GM23248 (cell line): Measurements from ENCODE around the gene SF3B3. TPM values are rescaled to one million over a fixed set of nuclear protein-coding genes. Genes with fewer than 3 reads are reported as not detected.

Source experiments
- DNase-seq: peaks from one replicate; pipeline ENCODE4 v3.0.0-alpha.2; 2015
- H2AFZ ChIP-seq: fragments of 200-600 bp; sonication (generic); 2 replicates; pipeline ENCODE4 v1.6.1; 2016; ENCODE audit warnings: antibody characterized with exemption
- H3F3A ChIP-seq: fragments of 200-600 bp; sonication (generic); 2 replicates; pipeline ENCODE4 v1.6.1; 2016; ENCODE audit warnings: mild to moderate bottlenecking, antibody characterized with exemption, mixed run types; ENCODE audit not compliant: insufficient read depth
- H3K27ac ChIP-seq: fragments of 200-600 bp; sonication (generic); 2 replicates; pipeline ENCODE4 v1.5.1; 2016; ENCODE audit warnings: mild to moderate bottlenecking
- H3K27me3 ChIP-seq: fragments of 200-600 bp; sonication (generic); replicated peaks from 2 replicates; pipeline ENCODE4 v1.6.1; 2016; ENCODE audit warnings: mild to moderate bottlenecking; ENCODE audit not compliant: insufficient read depth
- H3K36me3 ChIP-seq: fragments of 200-600 bp; sonication (generic); 2 replicates; pipeline ENCODE4 v1.6.1; 2016; ENCODE audit warnings: low read depth, mild to moderate bottlenecking
- H3K4me1 ChIP-seq: fragments of 200-600 bp; sonication (generic); 2 replicates; pipeline ENCODE4 v1.6.1; 2016; ENCODE audit warnings: mild to moderate bottlenecking; ENCODE audit not compliant: insufficient read depth
- H3K4me2 ChIP-seq: fragments of 200-600 bp; sonication (generic); one replicate; pipeline ENCODE4 v1.6.1; 2016; ENCODE audit warnings: mild to moderate bottlenecking; ENCODE audit not compliant: unreplicated experiment
- H3K4me3 ChIP-seq: fragments of 200-600 bp; sonication (generic); 2 replicates; pipeline ENCODE4 v1.5.1; 2016; ENCODE audit warnings: mild to moderate bottlenecking
- H3K79me2 ChIP-seq: fragments of 200-600 bp; sonication (generic); 2 replicates; pipeline ENCODE4 v1.6.1; 2016; ENCODE audit warnings: mild to moderate bottlenecking; ENCODE audit not compliant: insufficient read depth
- H3K9ac ChIP-seq: fragments of 200-600 bp; sonication (generic); 2 replicates; pipeline ENCODE4 v1.6.1; 2016; ENCODE audit warnings: mild to moderate bottlenecking
- H3K9me2 ChIP-seq: fragments of 200-600 bp; sonication (generic); 2 replicates; pipeline ENCODE4 v1.6.1; 2016; ENCODE audit warnings: mixed run types, mild to moderate bottlenecking, moderate library complexity; ENCODE audit not compliant: insufficient read depth
- H3K9me3 ChIP-seq: fragments of 200-600 bp; sonication (generic); one replicate; pipeline ENCODE4 v1.6.1; 2017; ENCODE audit warnings: low read depth
- H4K20me1 ChIP-seq: fragments of 200-600 bp; sonication (generic); 2 replicates; pipeline ENCODE4 v1.6.0; 2016; ENCODE audit not compliant: insufficient read depth
- EZH2 ChIP-seq: fragments of 200-600 bp; sonication (generic); IDR thresholded peaks from 2 replicates; pipeline ENCODE4 v1.6.1; 2018; ENCODE audit warnings: antibody characterized with exemption, mild to moderate bottlenecking; ENCODE audit not compliant: insufficient read depth, poor library complexity, severe bottlenecking
- EZH2phosphoT487 ChIP-seq: fragments of 200-600 bp; sonication (generic); IDR thresholded peaks from 2 replicates; pipeline ENCODE4 v1.6.1; 2018; ENCODE audit warnings: antibody characterized with exemption, moderate library complexity, mild to moderate bottlenecking, low read depth; ENCODE audit not compliant: insufficient read depth
- WGBS, 2 experiments: methylation state at CpG; one replicate each; pipeline ENCODE4 v1.1.6; 2015 to 2017; ENCODE audit warnings: low lambda C conversion rate in 2 of 2, low coverage in 1 of 2; ENCODE audit errors: missing lambda C conversion rate in 2 of 2; 5-methylcytosine and 5-hydroxymethylcytosine counted together
- in situ Hi-C: fragments of 300-500 bp; cut with MboI; formaldehyde crosslinking; loops from 2 replicates; pipeline ENCODE4 v1.15.0; 2020
- polyA plus RNA-seq: library from polyadenylated mRNA; unstranded; fragments of >200 nt; fragmentation: Nextera tagmentation; extraction: Ambion mirVana; gene quantifications from 2 replicates; pipeline ENCODE4 v1.2.1, GENCODE V29; 2016
- total RNA-seq: library from RNA; depleted of rRNA; stranded (reverse); fragments of >200 nt; shearing (Covaris generic); gene quantifications from 2 replicates; pipeline ENCODE4 v1.2.3, GENCODE V29; 2014

SF3B3 gene
- total and polyA plus RNA-seq, 2 experiments from 2014 or later, result 166 to 185 TPM

GRCh38 chr16:70593544-70593943 lies 69.9 kb downstream of the SF3B3 start:
- Histone ChIP-seq H3K27me3 (no peaks in the 10 kb centered on the region), H3K4me1 (0 out of 2 replicates have a peak, but pooled peaks cover 4% of the 10 kb centered on the region), H3K36me3 (no peaks in the 10 kb centered on the region), H4K20me1 (no peaks in the 10 kb centered on the region), H3F3A (0 out of 2 replicates have a peak, but pooled peaks cover 2% of the 10 kb centered on the region), H3K9me2 (no peaks in the 10 kb centered on the region), H3K9me3 (no peaks in the 10 kb centered on the region), H2AFZ (no peak overlapping the region), H3K9ac (no peak overlapping the region), H3K27ac (no peak overlapping the region), H3K4me2 (no peak overlapping the region), H3K79me2 (no peaks in the 10 kb centered on the region), H3K4me3 (no peak overlapping the region)
- in situ Hi-C loops, result no loop called here
- 67 to 71% methylated on average over 1 of the region's 1 CpG for WGBS, 2 experiments
- DNase-seq, result no peak
- no peak for TF ChIP-seq EZH2phosphoT487
- no peak for TF ChIP-seq EZH2

DNA sequence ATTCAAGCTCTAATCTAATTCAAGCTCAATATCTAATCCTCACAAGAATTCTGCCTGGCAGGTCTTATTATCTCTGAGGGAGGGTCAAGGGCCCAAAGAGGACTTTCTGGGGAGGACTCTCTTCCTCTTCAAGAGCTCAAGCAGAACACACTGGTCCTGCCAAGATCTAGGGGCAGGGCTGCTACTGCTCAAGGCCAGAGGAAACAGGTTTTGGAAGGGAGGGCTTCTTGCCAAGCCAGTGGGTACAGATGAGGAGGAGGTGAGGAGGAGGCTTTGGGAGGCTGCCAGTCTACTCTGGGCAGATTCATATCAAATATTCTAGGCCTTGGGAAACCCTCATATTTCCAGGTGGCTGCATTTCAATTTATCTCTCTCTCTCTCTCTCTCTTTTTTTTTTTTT lies 71.0 kb downstream of the SF3B3 start:
- H3K9me2 ChIP-seq, result no peaks in the 10 kb centered on the region
- TF ChIP-seq EZH2phosphoT487 (no peak), EZH2 (no peak)
- H3K4me2 ChIP-seq, result no peak overlapping the region
- H3K9me3 ChIP-seq, result no peaks in the 10 kb centered on the region
- no peak overlapping the region for H2AFZ ChIP-seq
- no peaks in the 10 kb centered on the region for H4K20me1 ChIP-seq
- in situ Hi-C loops, result no loop called here
- no peak overlapping the region for H3K9ac ChIP-seq
- no peak overlapping the region for H3K27ac ChIP-seq
- no peaks in the 10 kb centered on the region for H3K27me3 ChIP-seq
- no peaks in the 10 kb centered on the region for H3K36me3 ChIP-seq
- no peaks in the 10 kb centered on the region for H3K4me1 ChIP-seq
- no peaks in the 10 kb centered on the region for H3K79me2 ChIP-seq
- no peak overlapping the region for H3K4me3 ChIP-seq
- H3F3A ChIP-seq, result no peaks in the 10 kb centered on the region
- no peak for DNase-seq

- H3K4me2 ChIP-seq, result no peak overlapping the region
- TF ChIP-seq EZH2phosphoT487 (no peak), EZH2 (no peak)
- H3K9me3 ChIP-seq, result no peaks in the 10 kb centered on the region
- no peak overlapping the region for H3K27ac ChIP-seq
- H3K36me3 ChIP-seq, result no peaks in the 10 kb centered on the region
- in situ Hi-C loops, result no loop called here
- H3K79me2 ChIP-seq, result no peaks in the 10 kb centered on the region
- H3F3A ChIP-seq, result no peaks in the 10 kb centered on the region
- WGBS, 2 experiments, result 53 to 56% methylated on average over 4 of the region's 4 CpGs
- DNase-seq, result no peak
- H3K9ac ChIP-seq, result no peak overlapping the region
- no peak overlapping the region for H2AFZ ChIP-seq
- H3K9me2 ChIP-seq, result no peaks in the 10 kb centered on the region
- no peaks in the 10 kb centered on the region for H3K4me1 ChIP-seq
- H3K27me3 ChIP-seq, result no peaks in the 10 kb centered on the region
- no peak overlapping the region for H3K4me3 ChIP-seq
- no peaks in the 10 kb centered on the region for H4K20me1 ChIP-seq
These were observed 73.7 kb downstream of the SF3B3 start for GRCh38 chr16:70597135-70597835.

DNA sequence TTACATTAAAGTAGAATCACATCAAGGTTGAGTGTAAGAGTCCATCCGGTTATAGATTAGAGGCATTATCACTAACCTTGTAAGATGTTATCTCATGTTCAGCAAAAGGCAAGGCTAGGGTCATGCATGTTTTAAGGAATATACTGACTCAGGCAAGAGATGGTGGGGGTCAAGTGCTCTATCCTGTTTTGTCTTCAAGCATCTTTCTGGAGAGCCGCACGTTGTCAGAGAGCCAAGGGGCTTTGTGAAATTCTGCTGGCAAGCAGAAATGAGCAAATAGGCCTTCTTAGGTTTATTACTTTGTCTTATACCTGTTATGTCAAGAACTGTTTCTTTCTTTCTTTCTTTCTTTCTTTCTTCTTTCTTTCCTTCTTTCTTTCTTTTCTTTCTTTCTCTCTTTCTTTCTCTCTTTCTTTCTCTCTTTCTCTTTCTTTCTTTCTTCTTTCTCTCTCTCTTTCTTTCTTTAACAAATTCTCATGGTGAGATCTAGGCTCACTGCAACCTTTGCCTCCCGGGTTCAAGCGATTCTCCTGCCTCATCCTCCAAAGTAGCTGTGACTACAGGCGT lies 75.4 kb downstream of the SF3B3 start:
- Histone ChIP-seq H3K4me2 (no peak overlapping the region), H3K27ac (no peak overlapping the region), H3K4me1 (no peaks in the 10 kb centered on the region), H3K79me2 (no peaks in the 10 kb centered on the region), H3F3A (no peaks in the 10 kb centered on the region), H3K27me3 (no peaks in the 10 kb centered on the region), H2AFZ (no peak overlapping the region), H3K9ac (no peak overlapping the region), H4K20me1 (no peaks in the 10 kb centered on the region), H3K36me3 (no peaks in the 10 kb centered on the region), H3K9me3 (no peaks in the 10 kb centered on the region), H3K9me2 (no peaks in the 10 kb centered on the region), H3K4me3 (no peak overlapping the region)
- 77 to 86% methylated on average over 6 of the region's 6 CpGs for WGBS, 2 experiments
- TF ChIP-seq EZH2 (no peak), EZH2phosphoT487 (no peak)
- DNase-seq, result no peak
- in situ Hi-C loops, result no loop called here
